Stimulated activated CD8-positive, alpha-beta memory T cell treated with anti-CD3 and anti-CD28 coated beads, Interleukin-15, amount 100 ng/mL, for 48 hours (primary cell): ENCODE data around the gene PLA2G2C.

ENCODE experiments used
- DNase-seq, 2 donors: peaks; one replicate each; pipeline ENCODE4 v3.0.0-alpha.2; 2020; ENCODE audit warnings: low read depth in 2 of 2

The PLA2G2C gene

DNA sequence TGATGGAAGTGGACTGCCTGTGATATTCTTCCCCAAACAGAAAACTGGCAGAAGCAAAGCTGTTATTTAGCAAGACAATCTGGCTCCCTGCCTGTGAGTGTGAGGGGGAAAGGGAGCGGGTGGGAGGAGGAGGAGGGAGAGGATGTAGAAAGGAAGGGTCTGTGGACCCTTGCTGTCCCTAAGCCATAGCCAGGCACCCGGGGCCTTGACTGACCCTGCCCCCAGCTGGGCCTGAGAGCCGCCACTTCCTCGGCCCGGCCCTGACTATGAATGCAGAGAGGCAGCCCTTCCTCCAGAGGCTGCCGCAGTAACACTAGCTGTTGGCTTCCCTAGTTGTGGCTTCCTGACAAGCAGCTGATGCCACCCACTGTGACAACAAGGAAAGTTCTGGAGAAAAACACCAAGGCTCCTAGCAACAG is 33.3 kb downstream of the PLA2G2C start:
- DNase-seq = no peak

DNA sequence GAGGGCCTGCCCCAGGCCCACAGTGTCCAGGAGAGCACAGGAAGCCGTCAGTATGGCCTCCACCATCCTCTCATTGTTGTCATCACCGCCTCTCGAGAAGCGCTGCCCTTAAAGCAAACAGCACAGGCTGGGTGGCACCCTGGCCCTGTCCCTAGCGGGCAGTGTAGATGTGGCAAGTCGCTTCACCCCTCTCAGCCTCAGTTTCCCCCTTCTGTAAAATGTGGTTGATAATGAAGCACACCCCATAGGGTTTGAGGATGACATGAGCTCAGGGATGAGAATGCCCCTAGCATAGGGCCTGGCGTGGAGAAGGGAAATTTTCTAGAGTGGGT is 33.8 kb downstream of the PLA2G2C start:
- DNase-seq = no peak

DNA sequence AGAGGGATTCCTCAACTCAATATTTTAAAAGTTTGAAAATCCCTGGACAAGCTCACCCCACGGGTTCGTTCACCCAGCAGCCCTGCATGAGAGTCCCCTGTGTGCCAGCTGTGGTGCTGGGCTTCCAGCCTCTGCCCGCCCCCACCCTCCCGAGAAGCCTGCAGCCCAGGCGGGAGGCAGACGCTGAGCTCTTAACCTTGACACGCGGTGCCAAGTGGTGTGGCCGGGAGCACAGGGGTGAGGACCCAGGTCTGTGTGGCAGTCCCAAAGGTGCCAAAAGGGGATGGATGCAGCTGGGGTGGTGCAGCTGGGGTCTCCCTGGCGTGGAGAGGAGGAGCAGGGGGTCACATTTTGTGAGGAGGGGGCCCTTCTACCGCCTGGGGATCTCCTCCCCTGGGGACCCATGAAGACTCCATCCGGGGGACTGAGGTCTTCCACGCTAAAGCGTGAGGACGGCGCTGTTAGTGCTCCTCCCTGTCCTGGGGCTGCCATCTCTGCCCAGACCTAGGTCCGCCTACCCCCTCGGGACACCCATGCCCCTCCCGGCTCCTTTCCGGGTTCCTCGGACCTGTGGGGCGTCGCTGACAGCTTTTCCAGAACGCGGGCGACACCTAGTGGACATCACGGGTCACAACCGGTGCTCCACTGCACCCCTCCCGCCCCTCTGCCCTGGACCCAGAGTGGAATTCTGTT is 34.3 kb downstream of the PLA2G2C start:
- peak; percentile 50 to 59 for DNase-seq

DNA sequence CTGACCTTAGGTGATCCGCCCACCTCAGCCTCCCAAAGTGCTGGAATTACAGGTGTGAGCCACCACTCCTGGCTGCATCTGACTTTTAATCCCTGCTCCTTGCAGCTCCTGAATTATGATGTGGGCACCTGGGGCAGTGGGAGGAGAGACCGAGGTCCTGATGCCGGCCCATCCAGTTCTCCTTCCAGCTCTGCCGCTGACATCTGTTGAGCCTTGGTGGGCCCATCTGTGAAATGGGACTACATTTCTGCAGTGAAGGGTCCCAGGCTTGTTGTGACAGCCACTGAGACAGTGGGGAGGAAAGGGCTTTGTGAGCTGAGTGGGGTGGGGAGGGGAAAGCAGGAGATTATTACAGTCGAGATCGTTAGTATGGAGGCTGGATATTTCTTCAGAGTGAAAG is 35.3 kb downstream of the PLA2G2C start:
- DNase-seq = no peak

DNA sequence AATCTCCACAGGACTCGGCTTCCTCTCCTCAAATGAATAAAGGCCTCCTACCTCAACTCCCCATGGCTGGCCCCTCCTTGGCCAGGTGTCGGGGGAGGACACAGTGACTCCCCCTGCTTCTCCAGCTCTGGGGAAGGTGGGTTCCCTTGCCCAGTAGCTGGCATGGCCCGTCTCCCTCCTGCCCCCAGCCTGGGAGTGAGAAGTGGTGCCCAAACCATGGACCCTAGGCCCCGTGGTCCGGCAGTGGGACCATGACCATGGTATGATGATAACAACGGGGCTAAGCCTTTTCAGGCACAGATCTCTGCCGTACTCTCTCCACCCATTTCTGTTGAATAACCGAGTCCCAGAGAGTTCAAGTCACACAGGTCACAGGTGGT is 36.0 kb downstream of the PLA2G2C start:
- no peak for DNase-seq

DNA sequence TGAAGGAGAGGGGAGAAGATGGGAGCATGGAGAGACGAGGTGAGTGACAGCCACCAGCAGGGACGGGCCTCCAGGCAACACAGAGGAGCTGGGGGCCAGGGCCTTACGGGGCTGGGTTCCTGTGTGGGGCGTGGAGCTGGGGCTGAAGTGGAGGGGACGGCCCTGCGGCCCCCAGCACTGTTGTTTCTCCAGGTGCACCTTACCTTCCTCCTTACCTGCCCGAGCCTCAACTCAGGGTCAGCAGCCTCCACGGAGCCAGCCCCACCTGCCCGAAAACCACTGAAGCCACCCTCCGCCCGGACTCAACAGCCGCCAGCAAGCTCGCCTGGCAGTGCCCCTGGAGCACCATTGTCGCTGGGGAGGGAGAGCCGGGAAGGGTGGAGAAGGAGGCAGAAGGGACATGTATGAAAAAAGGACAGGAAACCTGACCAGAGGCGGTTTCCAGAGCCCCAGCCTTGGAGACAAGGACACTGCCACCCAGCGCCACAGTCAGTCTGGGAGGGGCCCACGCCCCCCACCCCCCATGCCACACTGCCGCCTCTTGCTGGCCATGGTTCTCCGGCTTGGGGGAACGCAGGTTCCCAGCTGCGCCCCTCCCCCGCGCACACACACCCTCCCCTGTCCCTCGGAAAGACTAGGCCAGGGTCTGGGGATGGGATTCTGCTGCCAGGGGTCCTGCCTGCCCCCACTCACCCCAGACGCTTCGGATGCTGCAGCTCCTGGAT is 36.6 kb downstream of the PLA2G2C start:
- no peak for DNase-seq

DNA sequence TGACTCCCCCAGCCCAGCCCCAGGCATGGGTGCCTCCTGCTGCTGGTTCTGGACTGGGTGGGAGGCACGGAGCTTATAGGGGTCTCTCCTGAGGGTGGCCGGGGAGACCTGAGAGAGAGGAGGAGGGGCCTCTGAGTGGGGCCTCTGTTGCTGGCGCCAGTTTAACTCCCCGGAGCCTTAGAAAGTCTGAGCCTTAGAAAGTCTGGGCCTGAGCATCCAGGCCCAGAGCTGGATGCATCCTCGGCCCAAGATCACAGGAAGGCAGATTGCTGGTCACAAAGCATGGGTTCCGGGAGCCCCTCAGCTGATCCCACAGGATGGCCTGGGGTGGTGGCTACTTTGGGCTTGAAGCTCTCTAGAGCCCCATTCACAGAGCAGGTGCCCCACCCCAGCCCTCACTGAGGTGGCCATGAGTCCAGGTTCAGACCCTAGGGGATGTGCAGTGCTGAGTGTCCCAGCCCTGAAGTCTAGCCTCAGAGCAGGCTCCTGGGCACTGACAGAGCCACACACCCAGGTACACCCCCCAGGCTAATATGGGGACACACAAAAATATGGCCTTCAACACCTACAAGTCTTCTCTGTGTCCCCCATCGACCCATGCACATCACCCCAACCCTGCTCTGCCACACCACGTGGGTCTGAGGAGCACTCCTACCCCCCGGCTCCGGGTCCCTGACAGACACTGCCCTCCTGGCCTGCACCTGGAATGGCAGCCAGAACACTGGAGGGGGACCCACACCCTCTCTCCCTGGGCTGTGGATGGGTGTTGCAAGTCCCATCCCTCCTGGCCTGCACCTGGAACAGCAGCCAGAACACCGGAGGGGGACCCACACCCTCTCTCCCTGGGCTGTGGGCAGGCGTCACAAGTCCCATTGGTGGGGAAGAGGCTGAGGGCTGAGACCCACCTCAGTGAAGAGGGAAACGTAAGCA is 37.5 kb downstream of the PLA2G2C start:
- no peak for DNase-seq

DNA sequence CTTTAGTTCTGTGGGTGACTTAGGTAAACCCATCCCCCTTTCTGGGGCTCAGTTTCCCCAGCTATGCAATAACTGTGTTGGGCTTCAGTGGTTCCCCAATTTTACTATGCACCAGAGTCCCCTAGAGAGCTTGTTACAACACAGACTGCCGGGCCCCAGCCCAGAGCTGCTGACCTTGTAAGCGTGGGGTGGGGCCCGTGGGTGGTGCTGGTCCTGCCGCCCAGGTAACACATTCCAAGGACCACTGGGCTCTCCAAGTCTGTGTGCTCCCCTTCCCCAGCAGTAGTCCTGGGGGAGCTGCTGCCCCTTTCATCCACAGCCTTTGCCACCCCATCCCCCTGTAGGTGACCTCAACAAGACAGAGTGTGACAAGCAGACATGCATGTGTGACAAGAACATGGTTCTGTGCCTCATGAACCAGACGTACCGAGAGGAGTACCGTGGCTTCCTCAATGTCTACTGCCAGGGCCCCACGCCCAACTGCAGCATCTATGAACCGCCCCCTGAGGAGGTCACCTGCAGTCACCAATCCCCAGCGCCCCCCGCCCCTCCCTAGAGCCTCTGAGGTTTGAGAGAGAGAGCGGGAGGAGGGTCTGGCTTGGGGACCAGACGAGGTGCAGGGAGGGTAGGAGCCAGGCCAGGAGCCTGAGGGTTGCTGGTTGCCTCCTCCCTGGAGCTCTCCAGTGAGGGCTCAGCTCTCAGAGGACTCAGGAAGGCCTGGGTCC is 38.3 kb downstream of the PLA2G2C start:
- DNase-seq = no peak

DNA sequence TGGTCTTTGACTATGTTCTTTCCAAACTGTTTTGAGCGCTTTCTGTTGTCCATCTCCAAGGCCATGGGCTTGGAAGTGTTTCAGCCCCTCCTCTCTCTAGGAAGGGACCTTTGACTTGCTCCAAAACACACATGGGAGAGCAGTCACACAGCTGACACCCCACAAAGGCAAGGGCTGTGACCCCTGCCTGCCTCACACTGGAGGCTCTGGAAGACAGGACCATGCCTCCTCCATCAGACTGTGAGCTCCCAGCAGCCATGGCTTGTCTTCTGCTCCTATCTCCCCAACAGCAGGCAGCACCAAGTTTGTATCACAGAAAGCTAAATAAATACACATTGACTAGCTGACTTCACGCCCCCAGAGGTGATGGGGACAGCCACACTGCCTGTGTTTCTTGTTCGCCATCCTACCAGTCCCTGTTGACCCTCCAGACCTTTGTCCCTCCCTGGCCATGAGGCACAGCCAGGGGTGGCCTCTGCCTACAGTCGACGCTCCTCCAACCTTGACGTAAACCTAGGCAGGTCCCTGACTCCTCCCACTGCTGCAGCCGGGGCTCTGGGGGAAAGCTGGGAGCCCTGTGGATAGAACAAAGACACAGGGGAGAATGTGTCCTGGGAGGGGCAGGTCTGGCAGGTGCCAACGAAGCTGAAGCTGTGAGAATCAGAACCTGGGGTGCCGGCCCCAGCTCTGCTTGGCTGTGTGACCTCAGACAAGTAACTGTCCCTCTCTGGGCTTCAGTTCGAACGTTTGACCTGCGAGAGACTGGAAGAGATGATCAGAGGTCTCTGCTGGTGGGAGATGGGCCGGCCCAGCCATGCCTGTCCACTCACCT is 42.4 kb downstream of the PLA2G2C start:
- no peak for DNase-seq

DNA sequence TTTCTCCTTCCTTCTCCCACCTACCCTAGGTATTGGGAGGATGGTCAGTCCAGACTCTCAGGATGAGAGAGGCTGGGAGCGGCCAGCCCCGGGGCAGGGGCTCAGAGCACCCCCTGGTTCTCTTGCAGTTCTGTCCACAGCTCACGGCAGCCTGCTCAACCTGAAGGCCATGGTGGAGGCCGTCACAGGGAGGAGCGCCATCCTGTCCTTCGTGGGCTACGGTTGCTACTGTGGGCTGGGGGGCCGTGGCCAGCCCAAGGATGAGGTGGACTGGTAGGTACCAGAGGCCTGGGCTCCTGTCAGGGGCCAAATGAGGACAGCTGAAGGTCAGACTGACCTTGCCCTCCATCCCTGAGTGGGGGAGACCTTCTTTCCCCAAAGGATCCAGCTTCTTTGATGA is 43.0 kb downstream of the PLA2G2C start:
- no peak for DNase-seq

DNA sequence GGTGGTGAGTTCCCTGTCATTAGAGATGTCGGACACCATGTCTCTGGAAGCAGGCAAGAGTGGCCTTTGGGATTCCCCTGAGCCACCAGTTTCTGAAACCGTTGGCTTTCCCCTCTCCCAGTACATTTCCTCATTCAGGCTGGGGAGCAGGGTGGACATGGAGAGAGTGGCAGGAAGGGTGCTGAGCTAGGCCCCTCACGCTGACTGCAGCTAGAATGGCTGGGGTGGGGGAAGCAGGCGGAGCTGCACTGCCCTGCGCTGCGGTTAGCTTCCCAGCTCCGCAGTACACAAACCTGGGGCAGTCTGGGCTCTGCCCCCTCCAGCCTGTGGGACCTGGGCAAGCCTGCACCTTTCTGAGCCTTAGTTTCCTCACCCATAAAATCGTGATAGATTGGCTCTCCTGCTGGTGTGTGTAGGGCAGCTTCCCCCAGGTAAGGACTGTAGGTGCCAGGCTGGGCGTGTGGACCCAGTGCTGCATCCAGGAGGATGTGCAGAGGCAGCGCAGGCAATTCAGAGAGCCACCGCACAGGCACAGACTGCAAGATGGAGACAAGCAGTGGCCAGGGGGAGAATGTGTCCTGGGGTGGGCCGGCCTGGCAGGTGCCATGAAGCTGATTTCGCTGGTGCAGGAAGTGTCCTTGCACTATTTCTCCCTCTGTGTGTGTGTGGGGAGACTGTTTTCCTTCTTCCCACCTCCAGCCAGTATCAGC is 44.2 kb downstream of the PLA2G2C start:
- DNase-seq = no peak

DNA sequence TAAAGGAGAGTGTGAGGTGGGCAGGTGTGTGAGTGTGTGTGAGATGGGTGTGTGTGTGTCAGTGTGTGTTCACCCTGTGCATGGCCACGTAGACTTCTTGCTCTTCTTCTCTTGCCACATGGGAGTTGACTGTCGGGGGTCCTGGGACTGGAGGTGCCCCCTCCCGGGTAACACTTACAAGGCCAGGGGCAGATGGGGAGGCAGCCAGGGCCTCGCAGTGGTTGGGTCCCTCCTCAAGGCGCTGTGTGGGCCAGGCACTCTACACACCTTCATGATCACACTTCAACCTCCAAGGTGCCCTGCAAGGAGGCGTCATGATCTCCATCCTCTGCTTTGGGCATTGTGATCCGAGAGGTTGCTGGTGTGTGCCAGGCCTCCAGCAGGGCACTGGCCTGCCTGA is 44.9 kb downstream of the PLA2G2C start:
- DNase-seq = no peak

DNA sequence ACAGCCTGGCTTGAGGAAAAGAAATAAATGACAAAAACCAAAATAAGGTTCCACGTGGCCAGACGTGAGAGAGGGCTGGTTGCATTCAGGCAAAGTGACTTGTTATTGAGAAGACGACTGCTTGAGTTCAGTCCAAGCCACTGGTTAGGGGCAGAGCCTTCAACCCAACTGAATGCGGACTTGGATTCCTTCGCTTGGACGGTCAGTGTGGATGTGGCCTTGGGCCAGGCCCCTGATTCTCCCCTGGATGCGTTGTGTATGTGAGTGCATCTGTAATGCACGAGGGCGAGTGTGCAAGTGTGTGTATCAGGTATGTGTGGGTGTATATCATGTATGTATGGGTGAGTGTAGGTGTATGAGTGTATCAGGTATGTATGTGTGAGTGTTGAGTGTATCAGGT is 45.3 kb downstream of the PLA2G2C start:
- no peak for DNase-seq

DNA sequence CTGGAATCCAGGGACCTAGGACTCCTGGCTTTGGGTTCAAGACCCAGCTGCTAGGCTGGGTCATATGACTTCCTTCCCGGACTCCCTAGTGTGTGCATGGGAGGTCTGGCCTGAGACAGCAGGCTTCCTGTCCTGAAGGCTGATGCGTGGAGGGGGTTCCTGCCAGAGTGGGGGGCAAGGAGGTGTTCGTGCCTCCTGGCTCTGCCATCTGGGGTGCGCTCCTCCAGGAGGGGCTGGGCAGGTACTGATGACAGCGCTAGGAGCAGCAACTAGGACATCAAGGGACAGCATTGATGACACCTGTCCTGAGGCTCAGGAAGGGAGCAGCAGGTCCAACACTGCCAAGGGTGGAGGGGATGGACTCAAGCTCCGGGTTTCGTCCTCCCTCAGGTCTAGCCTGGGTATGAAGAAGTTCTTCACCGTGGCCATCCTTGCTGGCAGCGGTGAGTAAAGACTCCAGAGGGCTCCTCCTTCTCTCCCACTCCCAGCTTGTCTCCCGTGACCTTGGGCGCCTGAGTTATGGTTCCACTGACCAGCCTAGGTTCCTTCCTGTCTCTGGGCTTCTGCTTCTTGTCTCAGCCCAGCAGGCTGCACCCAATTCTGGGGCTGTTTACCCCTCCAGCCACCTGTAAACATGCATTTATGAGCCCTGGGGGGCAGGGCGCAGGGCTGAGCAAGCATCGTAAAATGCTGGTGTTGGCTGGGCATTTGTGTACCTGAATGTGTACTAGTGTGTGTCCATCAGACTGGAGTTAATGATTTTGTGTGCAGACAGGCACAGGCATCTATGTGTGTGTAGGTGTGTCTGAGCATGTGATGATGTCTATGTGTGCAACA is 46.3 kb downstream of the PLA2G2C start:
- DNase-seq = no peak

DNA sequence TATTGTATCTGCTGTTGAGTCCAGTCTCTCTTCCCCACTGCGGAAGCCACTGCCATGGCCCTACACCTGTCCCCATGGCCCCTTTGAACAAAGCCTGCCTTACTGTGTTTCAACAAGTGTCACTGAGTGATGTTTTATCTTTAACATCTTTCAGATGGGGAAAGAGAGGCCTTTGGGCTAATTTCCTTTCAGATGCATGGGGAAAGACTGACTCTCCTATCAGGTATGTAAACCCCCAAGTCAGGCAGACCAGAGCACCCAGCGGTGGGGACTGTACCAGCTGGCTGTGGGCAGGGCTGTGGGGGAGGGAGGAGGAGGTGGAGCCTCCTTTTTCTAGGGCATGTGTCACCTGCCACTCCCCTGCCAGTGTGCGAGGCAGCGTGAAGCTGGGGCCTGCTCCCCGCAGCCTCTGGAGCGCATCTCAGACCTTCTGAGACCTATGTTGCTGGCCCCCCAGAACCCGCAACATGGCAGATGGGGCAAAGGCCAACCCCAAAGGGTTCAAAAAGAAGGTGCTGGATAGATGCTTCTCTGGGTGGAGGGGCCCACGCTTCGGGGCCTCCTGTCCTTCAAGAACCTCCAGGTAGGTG is 47.3 kb downstream of the PLA2G2C start, which contains the start of gene PLA2G2F:
Gene PLA2G2F, plus strand, starts transcription at position 363 of the 590 bp plus-strand sequence. Its CDS starts 105 bp downstream, at position 468.
- no peak for DNase-seq

DNA sequence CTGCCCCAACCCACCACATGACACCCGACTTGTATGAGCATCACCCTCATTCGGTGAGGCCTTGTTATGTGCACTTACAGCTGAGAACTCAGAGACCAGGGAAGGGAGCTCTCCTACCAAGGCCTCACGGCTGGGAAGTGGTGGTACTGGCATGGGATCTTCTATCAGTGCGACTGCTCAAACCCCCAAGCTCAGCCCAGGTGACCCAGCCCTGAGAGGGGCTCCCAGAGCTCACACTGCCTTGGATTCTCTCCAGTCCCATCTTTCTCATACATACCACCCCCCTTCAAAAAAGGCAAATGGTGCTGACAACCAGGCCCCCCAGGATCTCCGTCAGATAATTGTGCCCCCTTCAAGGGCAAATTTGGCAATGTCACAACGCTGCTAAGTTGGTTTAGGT is 48.0 kb downstream of the PLA2G2C start:
- no peak for DNase-seq

DNA sequence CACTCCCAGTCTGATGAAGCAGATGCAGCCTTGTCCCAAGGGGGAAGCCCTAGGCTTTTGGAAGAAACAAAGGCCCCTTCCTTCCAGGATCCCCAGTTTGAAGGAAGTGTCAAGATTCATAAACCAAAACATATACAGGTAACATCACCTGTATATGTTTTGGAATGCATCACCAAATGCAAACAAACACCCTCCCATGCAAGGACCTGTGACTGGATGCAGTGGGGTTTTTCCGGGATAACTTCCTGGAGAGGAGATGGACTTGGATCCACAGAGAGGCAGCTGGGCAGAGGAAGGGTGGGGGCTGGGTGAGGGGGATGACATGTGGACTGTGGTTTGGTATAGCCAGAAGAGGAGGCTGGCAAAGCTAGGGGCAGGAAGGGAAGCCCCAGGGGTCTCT is 48.7 kb downstream of the PLA2G2C start:
- DNase-seq = no peak

DNA sequence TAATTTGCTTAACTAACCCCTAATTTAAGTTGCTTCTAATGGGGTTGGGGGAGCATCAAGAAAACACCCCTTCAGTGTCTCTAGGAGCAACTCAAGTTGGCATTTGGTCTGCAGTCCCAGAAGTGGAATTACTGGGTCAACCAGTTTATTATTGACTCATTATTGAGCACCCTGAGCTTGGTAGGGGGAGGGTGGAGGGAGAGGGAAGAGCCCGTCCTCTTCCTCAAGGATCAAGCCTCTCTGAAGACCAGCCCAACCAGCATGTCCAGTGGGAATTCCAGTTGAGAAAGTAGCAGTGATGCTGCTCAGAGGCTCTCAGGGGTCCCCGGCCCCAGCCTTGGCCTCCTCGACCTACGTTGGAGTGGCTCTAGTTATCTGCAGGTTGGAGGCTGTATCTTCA is 49.3 kb downstream of the PLA2G2C start:
- no peak for DNase-seq

DNA sequence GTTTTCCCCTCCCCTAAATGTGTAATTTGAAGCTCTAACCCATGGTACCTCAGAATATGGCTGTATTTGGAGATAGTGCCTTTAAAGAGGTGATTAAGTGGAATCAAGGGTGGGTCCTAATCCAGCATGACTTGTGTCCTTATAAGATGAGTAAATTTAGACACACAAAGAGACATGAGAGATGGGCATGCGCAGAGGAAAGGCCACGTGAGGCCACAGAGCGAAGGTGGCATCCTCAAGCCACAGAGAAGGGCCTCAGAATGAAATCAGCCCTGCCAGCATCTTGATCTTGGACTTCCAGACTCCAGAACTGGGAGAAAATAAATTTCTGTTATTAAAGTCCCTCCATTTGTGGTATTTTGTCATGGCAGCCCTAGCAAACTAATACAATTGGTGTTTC is 50.1 kb downstream of the PLA2G2C start:
- no peak for DNase-seq
